ENCODE measurements around the gene NSUN3.

DNA sequence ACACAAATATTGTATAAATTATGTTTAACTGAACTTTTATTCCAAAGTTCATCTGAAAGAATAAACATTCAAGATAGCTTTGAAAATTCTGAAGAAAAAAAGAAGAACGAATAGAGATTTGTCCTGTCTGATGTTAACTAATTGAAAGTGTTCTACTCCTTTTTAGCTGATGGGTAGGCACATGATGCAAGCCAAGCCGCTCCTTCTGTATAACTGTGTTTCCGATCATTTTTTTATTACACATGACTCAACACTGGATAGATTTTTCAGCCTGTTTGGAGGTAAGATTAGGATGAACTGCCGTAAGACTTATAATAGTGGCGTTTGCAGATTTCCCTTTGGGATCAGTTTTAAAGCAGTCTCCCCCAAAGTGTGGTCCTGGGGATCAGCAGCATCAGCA is 19.0 kb downstream of the NSUN3 start:
- TF ChIP-seq, protein P1, sequence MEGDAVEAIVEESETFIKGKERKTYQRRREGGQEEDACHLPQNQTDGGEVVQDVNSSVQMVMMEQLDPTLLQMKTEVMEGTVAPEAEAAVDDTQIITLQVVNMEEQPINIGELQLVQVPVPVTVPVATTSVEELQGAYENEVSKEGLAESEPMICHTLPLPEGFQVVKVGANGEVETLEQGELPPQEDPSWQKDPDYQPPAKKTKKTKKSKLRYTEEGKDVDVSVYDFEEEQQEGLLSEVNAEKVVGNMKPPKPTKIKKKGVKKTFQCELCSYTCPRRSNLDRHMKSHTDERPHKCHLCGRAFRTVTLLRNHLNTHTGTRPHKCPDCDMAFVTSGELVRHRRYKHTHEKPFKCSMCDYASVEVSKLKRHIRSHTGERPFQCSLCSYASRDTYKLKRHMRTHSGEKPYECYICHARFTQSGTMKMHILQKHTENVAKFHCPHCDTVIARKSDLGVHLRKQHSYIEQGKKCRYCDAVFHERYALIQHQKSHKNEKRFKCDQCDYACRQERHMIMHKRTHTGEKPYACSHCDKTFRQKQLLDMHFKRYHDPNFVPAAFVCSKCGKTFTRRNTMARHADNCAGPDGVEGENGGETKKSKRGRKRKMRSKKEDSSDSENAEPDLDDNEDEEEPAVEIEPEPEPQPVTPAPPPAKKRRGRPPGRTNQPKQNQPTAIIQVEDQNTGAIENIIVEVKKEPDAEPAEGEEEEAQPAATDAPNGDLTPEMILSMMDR (IDR thresholded peaks at IDR 0.05 in 4 of 5, conservative IDR thresholded peaks at IDR 0.05 in 1 of 5) = no peak
- TF ChIP-seq POLR2A (IDR thresholded peaks at IDR 0.05) = no peak
